Nucleus accumbens (tissue), 56 donors: ENCODE results near the gene RBL2.
"Not testable (repeated sequence)": the region's sequence is repeated elsewhere in the genome, so short reads cannot be mapped to it uniquely, and the experiment has no call there.

Experiments
- DNase-seq, 56 donors: peaks; one replicate each; lab custom pipeline; 2025; lab: John Stamatoyannopoulos, UW

Gene RBL2

GRCh38 chr16:53528797-53529196 is 94.5 kb downstream of the RBL2 start:
- no peak for DNase-seq

GRCh38 chr16:53529513-53529912 is 95.2 kb downstream of the RBL2 start:
- no peak for DNase-seq

GRCh38 chr16:53530046-53530445 is 95.8 kb downstream of the RBL2 start:
- no peak for DNase-seq

- no peak for DNase-seq
Observed at GRCh38 chr16:53530741-53531140, 96.5 kb downstream of the RBL2 start.

- DNase-seq = no peak
Observed at GRCh38 chr16:53534206-53534605, 99.9 kb downstream of the RBL2 start.

GRCh38 chr16:53537626-53538025 is 103.4 kb downstream of the RBL2 start:
- DNase-seq = no peak

- not testable (repeated sequence) for DNase-seq
Observed at GRCh38 chr16:53539346-53539745, 105.1 kb downstream of the RBL2 start.

GRCh38 chr16:53539759-53540718 is 105.8 kb downstream of the RBL2 start:
- not testable (repeated sequence) for DNase-seq
